GM12878 (cell line): ENCODE measurements around the gene KIRREL2.

Experiments
- EP300 ChIP-seq, 2 experiments: fragments of 150-350 bp in 1 of 2; IDR thresholded peaks; 2 replicates each; pipeline ENCODE4 v1.6.1; 2011 to 2012; ENCODE audit warnings: low read depth in 2 of 2, low read length in 2 of 2, borderline replicate concordance in 1 of 2, improper control_type of control experiment in 1 of 2, inconsistent platforms in 1 of 2; ENCODE audit not compliant: control insufficient read depth in 1 of 2
- RAD21 ChIP-seq: IDR thresholded peaks from 2 replicates; pipeline ENCODE4 v1.6.1; 2011; ENCODE audit warnings: mild to moderate bottlenecking, low read depth, low read length, moderate library complexity; ENCODE audit not compliant: insufficient read depth
- SIN3A ChIP-seq: IDR thresholded peaks from 2 replicates; pipeline ENCODE4 v1.6.1; 2012; ENCODE audit warnings: low read depth, low read length, improper control_type of control experiment
- SMAD1 ChIP-seq: fragments of 450-650 bp; IDR thresholded peaks from 2 replicates; pipeline ENCODE4 v1.6.1; 2018; ENCODE audit warnings: mild to moderate bottlenecking, low read depth; ENCODE audit not compliant: partially characterized antibody
- SMARCA5 ChIP-seq: fragments of 450-650 bp; IDR thresholded peaks from 2 replicates; pipeline ENCODE4 v1.6.1; 2017; ENCODE audit warnings: mild to moderate bottlenecking
- SPI1 ChIP-seq: IDR thresholded peaks from 2 replicates; pipeline ENCODE4 v1.6.1; 2011; ENCODE audit warnings: low read depth, mild to moderate bottlenecking, low read length, moderate library complexity, borderline replicate concordance; ENCODE audit not compliant: insufficient read depth
- SRF ChIP-seq, 2 experiments: IDR thresholded peaks; 2 replicates each; pipeline ENCODE4 v1.6.1; 2011; ENCODE audit warnings: low read depth in 2 of 2, low read length in 2 of 2, mild to moderate bottlenecking in 1 of 2, moderate library complexity in 1 of 2
- SUZ12 ChIP-seq: fragments of 200-600 bp; sonication (generic); IDR thresholded peaks from one replicate; pipeline ENCODE4 v1.6.1; 2018; ENCODE audit warnings: antibody characterized with exemption, mild to moderate bottlenecking; ENCODE audit not compliant: unreplicated experiment
- ZNF24 ChIP-seq: fragments of 450-650 bp; IDR thresholded peaks from 2 replicates; pipeline ENCODE4 v1.6.1; 2017; ENCODE audit warnings: antibody characterized with exemption, mild to moderate bottlenecking
- ZNF274 ChIP-seq: IDR thresholded peaks from one replicate; pipeline ENCODE4 v1.8.0; 2011; ENCODE audit not compliant: insufficient read length, insufficient read depth
- ZNF687 ChIP-seq: fragments of 450-650 bp; IDR thresholded peaks from 2 replicates; pipeline ENCODE4 v1.6.1; 2017; ENCODE audit warnings: mild to moderate bottlenecking, moderate library complexity
- TF ChIP-seq, protein P1 (sequence below), 3 experiments: IDR thresholded peaks in 2 of 3; conservative IDR thresholded peaks in 1 of 3; 2 replicates each; pipeline ENCODE4 v1.5.1; 2011; ENCODE audit warnings: low read depth in 3 of 3, low read length in 3 of 3, mild to moderate bottlenecking in 3 of 3, control low read depth in 2 of 3, moderate library complexity in 2 of 3, inconsistent platforms in 1 of 3, mixed read lengths in 1 of 3; ENCODE audit not compliant: control insufficient read depth in 2 of 3, insufficient read depth in 1 of 3; ENCODE audit errors: extremely low read depth in 1 of 3
- TF ChIP-seq, protein P2 (sequence below): fragments of 450-650 bp; IDR thresholded peaks from 2 replicates; pipeline ENCODE4 v1.6.1; 2017; ENCODE audit warnings: mild to moderate bottlenecking

DNA sequence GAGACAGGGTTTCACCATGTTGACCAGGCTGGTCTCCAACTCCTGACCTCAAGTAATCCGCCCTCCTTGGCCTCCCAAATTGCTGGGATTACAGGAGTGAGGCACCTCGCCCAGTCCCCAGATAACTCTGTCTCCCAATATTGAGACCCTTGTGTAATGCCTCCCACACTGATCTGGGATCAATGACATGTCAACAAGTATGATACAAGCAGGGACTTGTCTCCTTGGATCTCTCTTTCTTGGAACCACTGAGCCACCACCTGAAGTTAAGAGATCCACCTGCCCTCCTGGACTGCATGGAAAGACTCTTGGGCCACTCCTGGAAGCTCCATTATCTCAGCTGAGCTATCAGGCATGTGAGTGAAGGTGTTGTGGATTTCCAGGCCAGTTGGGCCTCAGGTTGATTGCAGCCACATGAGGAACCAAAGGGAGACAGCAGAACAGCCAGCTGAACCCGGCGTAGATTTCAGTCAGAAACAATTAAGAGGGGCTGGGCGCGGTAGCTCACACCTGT lies 28.6 kb downstream of the KIRREL2 start:
- TF ChIP-seq, protein P1, sequence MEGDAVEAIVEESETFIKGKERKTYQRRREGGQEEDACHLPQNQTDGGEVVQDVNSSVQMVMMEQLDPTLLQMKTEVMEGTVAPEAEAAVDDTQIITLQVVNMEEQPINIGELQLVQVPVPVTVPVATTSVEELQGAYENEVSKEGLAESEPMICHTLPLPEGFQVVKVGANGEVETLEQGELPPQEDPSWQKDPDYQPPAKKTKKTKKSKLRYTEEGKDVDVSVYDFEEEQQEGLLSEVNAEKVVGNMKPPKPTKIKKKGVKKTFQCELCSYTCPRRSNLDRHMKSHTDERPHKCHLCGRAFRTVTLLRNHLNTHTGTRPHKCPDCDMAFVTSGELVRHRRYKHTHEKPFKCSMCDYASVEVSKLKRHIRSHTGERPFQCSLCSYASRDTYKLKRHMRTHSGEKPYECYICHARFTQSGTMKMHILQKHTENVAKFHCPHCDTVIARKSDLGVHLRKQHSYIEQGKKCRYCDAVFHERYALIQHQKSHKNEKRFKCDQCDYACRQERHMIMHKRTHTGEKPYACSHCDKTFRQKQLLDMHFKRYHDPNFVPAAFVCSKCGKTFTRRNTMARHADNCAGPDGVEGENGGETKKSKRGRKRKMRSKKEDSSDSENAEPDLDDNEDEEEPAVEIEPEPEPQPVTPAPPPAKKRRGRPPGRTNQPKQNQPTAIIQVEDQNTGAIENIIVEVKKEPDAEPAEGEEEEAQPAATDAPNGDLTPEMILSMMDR (IDR thresholded peaks at IDR 0.05 in 2 of 3, conservative IDR thresholded peaks at IDR 0.05 in 1 of 3; ENCODE audit: control insufficient read depth in 2 of 3, extremely low read depth in 1 of 3, insufficient read depth in 1 of 3, low read depth in 3 of 3, low read length in 3 of 3): no peak
- TF ChIP-seq SMAD1: no peak
- no peak for TF ChIP-seq RAD21
- TF ChIP-seq ZNF24: no peak
- TF ChIP-seq ZNF687: no peak
- TF ChIP-seq SRF (IDR thresholded peaks at IDR 0.05; ENCODE audit: low read depth in 2 of 2, low read length in 2 of 2): no peak
- TF ChIP-seq SPI1: no peak
- TF ChIP-seq, protein P2, sequence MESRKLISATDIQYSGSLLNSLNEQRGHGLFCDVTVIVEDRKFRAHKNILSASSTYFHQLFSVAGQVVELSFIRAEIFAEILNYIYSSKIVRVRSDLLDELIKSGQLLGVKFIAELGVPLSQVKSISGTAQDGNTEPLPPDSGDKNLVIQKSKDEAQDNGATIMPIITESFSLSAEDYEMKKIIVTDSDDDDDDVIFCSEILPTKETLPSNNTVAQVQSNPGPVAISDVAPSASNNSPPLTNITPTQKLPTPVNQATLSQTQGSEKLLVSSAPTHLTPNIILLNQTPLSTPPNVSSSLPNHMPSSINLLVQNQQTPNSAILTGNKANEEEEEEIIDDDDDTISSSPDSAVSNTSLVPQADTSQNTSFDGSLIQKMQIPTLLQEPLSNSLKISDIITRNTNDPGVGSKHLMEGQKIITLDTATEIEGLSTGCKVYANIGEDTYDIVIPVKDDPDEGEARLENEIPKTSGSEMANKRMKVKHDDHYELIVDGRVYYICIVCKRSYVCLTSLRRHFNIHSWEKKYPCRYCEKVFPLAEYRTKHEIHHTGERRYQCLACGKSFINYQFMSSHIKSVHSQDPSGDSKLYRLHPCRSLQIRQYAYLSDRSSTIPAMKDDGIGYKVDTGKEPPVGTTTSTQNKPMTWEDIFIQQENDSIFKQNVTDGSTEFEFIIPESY: no peak
- TF ChIP-seq SMARCA5: no peak
- no peak for TF ChIP-seq ZNF274
- no peak for TF ChIP-seq SIN3A
- TF ChIP-seq SUZ12: no peak
- no peak for TF ChIP-seq EP300 (IDR thresholded peaks at IDR 0.05; ENCODE audit: borderline replicate concordance in 1 of 2, control insufficient read depth in 1 of 2, low read depth in 2 of 2, low read length in 2 of 2)
